ENCODE data around the gene SAMM50. TPM values are rescaled to one million over a fixed set of nuclear protein-coding genes. Genes with fewer than 3 reads are reported as not detected.

Gene SAMM50
- total RNA-seq, 1 donor from 2014 or later = 48.0 TPM

- Mint-ChIP-seq H3K4me1 (ENCODE audit: low read depth, unreplicated experiment) (peaks cover 11% of the 10 kb centered on the region), H3K27ac (ENCODE audit: unreplicated experiment) (peak within 1 kb of the TSS; percentile 70), H3K9me3 (ENCODE audit: unreplicated experiment) (peaks cover 2% of the 10 kb centered on the region), H3K4me3 (ENCODE audit: unreplicated experiment) (peak within 1 kb of the TSS; percentile 83), H3K27me3 (ENCODE audit: unreplicated experiment) (peaks cover 3% of the 10 kb centered on the region), H3K36me3 (ENCODE audit: unreplicated experiment) (no peaks in the 10 kb centered on the region)
- peak; percentile 98 for DNase-seq
- peak; percentile 27 for TF ChIP-seq CTCF (IDR thresholded peaks at IDR 0.05; ENCODE audit: partially characterized antibody, unreplicated experiment)
These were observed 31.4 kb upstream of the SAMM50 start, which contains the start of gene PNPLA3 for GRCh38 chr22:43923631-43924464. TSS of gene PNPLA3 (plus strand) at chr22:43923805. CDS start at chr22:43923912, 107 bp downstream.

GRCh38 chr22:43924877-43925276 lies 30.4 kb upstream of the SAMM50 start:
- Mint-ChIP-seq H3K36me3 (ENCODE audit: unreplicated experiment) (no peaks in the 10 kb centered on the region), H3K4me1 (ENCODE audit: low read depth, unreplicated experiment) (peaks cover 11% of the 10 kb centered on the region), H3K4me3 (ENCODE audit: unreplicated experiment) (peak overlapping the region; percentile 83), H3K27ac (ENCODE audit: unreplicated experiment) (peak overlapping the region; percentile 84), H3K9me3 (ENCODE audit: unreplicated experiment) (peaks cover 2% of the 10 kb centered on the region), H3K27me3 (ENCODE audit: unreplicated experiment) (peaks cover 2% of the 10 kb centered on the region)
- no peak for DNase-seq
- no peak for TF ChIP-seq CTCF (IDR thresholded peaks at IDR 0.05; ENCODE audit: partially characterized antibody, unreplicated experiment)

- peaks cover 2% of the 10 kb centered on the region for H3K9me3 Mint-ChIP-seq (ENCODE audit: unreplicated experiment)
These were observed 29.6 kb upstream of the SAMM50 start for GRCh38 chr22:43925433-43926348.

GRCh38 chr22:43926349-43926710 lies 28.9 kb upstream of the SAMM50 start:
- Mint-ChIP-seq H3K27me3 (ENCODE audit: unreplicated experiment) (peaks cover 2% of the 10 kb centered on the region), H3K4me1 (ENCODE audit: low read depth, unreplicated experiment) (peaks cover 11% of the 10 kb centered on the region), H3K9me3 (ENCODE audit: unreplicated experiment) (peaks cover 2% of the 10 kb centered on the region), H3K4me3 (ENCODE audit: unreplicated experiment) (no peak overlapping the region), H3K36me3 (ENCODE audit: unreplicated experiment) (no peaks in the 10 kb centered on the region), H3K27ac (ENCODE audit: unreplicated experiment) (no peak overlapping the region)
- no peak for TF ChIP-seq CTCF (IDR thresholded peaks at IDR 0.05; ENCODE audit: partially characterized antibody, unreplicated experiment)
- DNase-seq = no peak

More at GRCh38 chr22:43925433-43926348, 29.6 kb upstream of the SAMM50 start:
- no peak for DNase-seq
- peaks cover 11% of the 10 kb centered on the region for H3K4me1 Mint-ChIP-seq (ENCODE audit: low read depth, unreplicated experiment)
- H3K27me3 Mint-ChIP-seq (ENCODE audit: unreplicated experiment) = peaks cover 2% of the 10 kb centered on the region
- no peaks in the 10 kb centered on the region for H3K36me3 Mint-ChIP-seq (ENCODE audit: unreplicated experiment)
- peak overlapping the region; percentile 83 for H3K4me3 Mint-ChIP-seq (ENCODE audit: unreplicated experiment)
- no peak for TF ChIP-seq CTCF (IDR thresholded peaks at IDR 0.05; ENCODE audit: partially characterized antibody, unreplicated experiment)
- H3K27ac Mint-ChIP-seq (ENCODE audit: unreplicated experiment) = peak overlapping the region; percentile 84

All from glutamatergic neuron (in vitro differentiated cells).